Esophagus muscularis mucosa (tissue), 4 donors: Measurements from ENCODE around the gene PIK3C2B. TPM values are rescaled to one million over a fixed set of nuclear protein-coding genes. Genes with fewer than 3 reads are reported as not detected.

Experiments used
- DNase-seq: peaks from one replicate; pipeline ENCODE4 v3.0.0-alpha.2; 2017; ENCODE audit errors: extremely low spot score
- H3K27ac ChIP-seq, 4 donors: fragments of 200-600 bp; sonication (generic); replicated peaks in 1 of 4; 1 replicate in 3 of 4; 2 replicates in 1 of 4; pipeline ENCODE4 v1.5.1; 2016 to 2019; ENCODE audit warnings: mild to moderate bottlenecking in 1 of 4
- H3K27me3 ChIP-seq, 4 donors: fragments of 200-600 bp; sonication (generic); one replicate each; pipeline versions ENCODE4 v1.5.1 to v1.6.0; 2016 to 2019
- H3K36me3 ChIP-seq, 4 donors: fragments of 200-600 bp; sonication (generic); one replicate each; pipeline ENCODE4 v1.5.1; 2016 to 2019
- H3K4me1 ChIP-seq, 4 donors: fragments of 200-600 bp; sonication (generic); one replicate each; pipeline ENCODE4 v1.5.1; 2016 to 2019
- H3K4me3 ChIP-seq, 4 donors: fragments of 200-600 bp; sonication (generic); 1 replicate in 2 of 4; 2 replicates in 2 of 4; pipeline ENCODE4 v1.5.1; 2016 to 2019; ENCODE audit warnings: mild to moderate bottlenecking in 4 of 4, moderate library complexity in 1 of 4
- H3K9me3 ChIP-seq, 4 donors: fragments of 200-600 bp; sonication (generic); 1 replicate in 3 of 4; 2 replicates in 1 of 4; pipeline ENCODE4 v1.5.1; 2016 to 2019
- CTCF ChIP-seq, 3 experiments: fragments of 200-600 bp in 2 of 3; fragments of 450-650 bp in 1 of 3; sonication (generic) in 2 of 3; IDR thresholded peaks; one replicate each; pipeline ENCODE4 v1.5.1; 2017 to 2019; ENCODE audit warnings: antibody characterized with exemption in 3 of 3, mild to moderate bottlenecking in 2 of 3, moderate library complexity in 1 of 3
- EP300 ChIP-seq: sonication (generic); formaldehyde crosslinking; IDR thresholded peaks from one replicate; pipeline ENCODE4 v1.6.1; 2017; ENCODE audit warnings: antibody characterized with exemption
- POLR2A ChIP-seq: fragments of 450-650 bp; IDR thresholded peaks from one replicate; pipeline ENCODE4 v1.6.1; 2017; ENCODE audit warnings: antibody characterized with exemption, moderate library complexity, mild to moderate bottlenecking, low read depth
- POLR2AphosphoS5 ChIP-seq, 2 donors: sonication (generic); formaldehyde crosslinking; IDR thresholded peaks; one replicate each; pipeline ENCODE4 v1.6.1; 2017; ENCODE audit warnings: antibody characterized with exemption in 2 of 2
- WGBS: methylation state at CpG from one replicate; pipeline ENCODE4 v1.1.5; 2018; 5-methylcytosine and 5-hydroxymethylcytosine counted together
- intact Hi-C: fragments of 100-400 bp; cut with DNase I; formaldehyde crosslinking; loops from one replicate; pipeline ENCODE4 v1.15.1; 2023
- total RNA-seq, 4 donors: library from RNA; depleted of rRNA; stranded (reverse); fragments of >200 nt; gene quantifications; one replicate each; pipeline versions ENCODE4 v1.1.0 to v1.2.1, GENCODE V29; 2016

The PIK3C2B gene
- total RNA-seq, 4 donors from 2014 or later = 10.8 to 15.8 (median 13.6) TPM

- Histone ChIP-seq H3K36me3 (no peaks in the 10 kb centered on the region), H3K27me3 (no peaks in the 10 kb centered on the region), H3K9me3 (no peaks in the 10 kb centered on the region), H3K27ac (no peak overlapping the region), H3K4me3 (no peak overlapping the region), H3K4me1 (peaks cover 7 to 16% (median 13%) of the 10 kb centered on the region in 4 donors)
- TF ChIP-seq POLR2A (no peak), EP300 (no peak)
- WGBS = 78% methylated on average over 6 of the region's 6 CpGs
- intact Hi-C loops = loop anchor here (2.0 to 5.0 kb wide), 2 partner anchors 55 to 70 kb away; no protein-coding TSS in a partner anchor
- no peak for DNase-seq
Measured at GRCh38 chr1:204502241-204502640, 7.6 kb upstream of the PIK3C2B start.

DNA sequence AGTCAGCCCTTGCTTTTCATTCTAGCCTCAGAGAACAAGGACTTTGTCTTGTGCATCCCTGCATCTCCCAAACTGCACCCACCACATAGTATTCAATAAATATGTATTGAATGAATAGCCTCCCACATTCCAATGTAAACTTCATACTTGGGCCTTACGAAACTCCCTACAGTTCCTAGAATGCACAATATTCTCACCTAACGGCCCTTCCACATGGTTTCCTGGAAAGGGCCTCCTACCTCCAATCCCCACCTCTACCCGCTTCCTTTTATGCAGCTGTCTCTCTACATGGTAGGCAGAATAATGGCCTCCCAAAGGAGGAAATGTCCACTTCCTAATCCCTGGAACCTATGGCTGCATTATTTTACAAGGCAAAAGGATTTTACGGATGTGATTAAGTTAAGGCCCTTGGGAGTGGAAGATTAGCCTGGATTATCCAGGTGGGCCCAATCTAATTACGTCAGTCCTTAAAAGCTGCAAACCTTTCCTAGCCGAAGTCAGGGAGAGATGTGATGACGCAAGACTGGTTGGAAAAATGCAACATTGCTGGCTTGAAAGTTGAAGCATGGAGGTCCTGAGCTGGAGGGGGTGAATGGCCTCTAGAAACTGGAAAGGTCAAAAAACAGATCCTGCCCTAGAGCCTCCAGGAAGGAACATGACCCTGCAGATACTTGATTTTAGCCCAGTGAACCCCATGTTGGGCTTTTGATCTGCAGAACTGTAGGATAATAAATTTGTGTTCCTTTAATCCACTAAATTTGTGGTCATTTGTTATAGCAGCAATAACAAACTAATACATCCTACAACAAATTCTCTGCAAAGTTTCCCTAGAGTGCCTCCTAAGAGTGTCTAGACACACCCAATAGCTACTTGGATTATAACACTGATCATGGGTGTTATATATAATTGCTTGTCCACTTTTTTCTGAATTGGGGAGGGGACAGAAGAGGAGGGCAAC is 5.2 kb upstream of the PIK3C2B start:
- Histone ChIP-seq H3K9me3 (no peaks in the 10 kb centered on the region), H3K27me3 (no peaks in the 10 kb centered on the region), H3K36me3 (no peaks in the 10 kb centered on the region), H3K4me3 (no peak overlapping the region), H3K27ac (no peak overlapping the region), H3K4me1 (peaks cover 11 to 18% (median 12%) of the 10 kb centered on the region in 4 donors)
- TF ChIP-seq CTCF (IDR thresholded peaks at IDR 0.05) (no peak), EP300 (no peak), POLR2A (no peak), POLR2AphosphoS5 (IDR thresholded peaks at IDR 0.05) (no peak)
- WGBS = 92% methylated on average over 7 of the region's 7 CpGs
- no peak for DNase-seq
- intact Hi-C loops = loop anchor here (5.0 kb wide), 1 partner anchor 67 kb away; no protein-coding TSS in a partner anchor

DNA sequence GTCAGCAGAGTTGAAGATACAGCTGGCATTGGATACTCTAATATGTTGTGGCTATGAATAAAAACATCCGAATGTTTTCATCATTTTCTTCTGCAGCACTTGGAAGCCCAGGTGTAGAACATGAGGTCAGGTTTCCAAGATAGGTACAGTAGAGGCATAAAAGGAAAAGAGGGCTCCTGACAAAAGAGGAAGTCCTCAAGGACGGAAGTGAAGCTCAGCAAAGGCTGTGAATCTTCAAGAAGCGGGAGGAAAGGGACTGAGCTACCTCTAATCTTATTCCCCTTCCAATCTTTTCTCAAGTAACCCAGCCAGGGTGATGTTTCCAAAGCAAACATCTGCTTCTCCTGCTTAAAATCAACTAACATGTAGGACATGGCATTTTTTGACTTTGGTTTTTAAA is 4.4 kb upstream of the PIK3C2B start:
- TF ChIP-seq CTCF (IDR thresholded peaks at IDR 0.05) (no peak), POLR2AphosphoS5 (IDR thresholded peaks at IDR 0.05) (no peak), POLR2A (no peak), EP300 (no peak)
- H3K27ac ChIP-seq = no peak overlapping the region
- H3K27me3 ChIP-seq = no peaks in the 10 kb centered on the region
- intact Hi-C loops = no loop called here
- no peak overlapping the region for H3K4me3 ChIP-seq
- peaks cover 11 to 22% (median 13%) of the 10 kb centered on the region in 4 donors for H3K4me1 ChIP-seq
- 80% methylated on average over 3 of the region's 3 CpGs for WGBS
- H3K36me3 ChIP-seq = no peaks in the 10 kb centered on the region
- no peaks in the 10 kb centered on the region for H3K9me3 ChIP-seq
- DNase-seq = no peak

DNA sequence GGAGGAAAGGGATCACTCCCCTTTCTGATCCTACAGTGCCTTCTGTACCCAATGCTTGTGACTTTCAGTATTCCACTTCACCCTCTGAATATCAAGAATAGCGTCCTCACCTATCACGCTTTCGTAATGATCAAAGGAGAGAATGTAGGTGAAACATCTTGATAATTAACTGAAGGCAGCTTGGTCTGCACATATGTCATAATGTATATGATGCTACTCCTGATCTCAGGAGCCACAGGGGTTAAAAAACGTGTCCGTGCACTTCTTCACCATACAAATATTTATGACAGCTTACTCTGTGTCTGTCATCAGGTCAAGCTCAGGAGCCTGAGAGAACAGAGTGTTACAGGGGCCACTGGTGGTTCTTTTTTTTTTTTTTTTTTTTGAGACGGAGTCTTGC is 1.2 kb upstream of the PIK3C2B start:
- 60% methylated on average over 6 of the region's 6 CpGs for WGBS
- TF ChIP-seq EP300 = no peak
- no peak for TF ChIP-seq CTCF (IDR thresholded peaks at IDR 0.05)

GRCh38 chr1:204495078-204495753 is 611 bp upstream of the PIK3C2B start:
- no peaks in the 10 kb centered on the region for H3K36me3 ChIP-seq
- peak overlapping the region; percentile 71 to 87 (median 83) for H3K4me3 ChIP-seq
- H3K27me3 ChIP-seq = no peaks in the 10 kb centered on the region
- TF ChIP-seq CTCF (IDR thresholded peaks at IDR 0.05) = no peak
- no peak for TF ChIP-seq EP300
- no peak for TF ChIP-seq POLR2AphosphoS5 (IDR thresholded peaks at IDR 0.05)
- TF ChIP-seq POLR2A = no peak
- no peaks in the 10 kb centered on the region for H3K9me3 ChIP-seq
- H3K4me1 ChIP-seq = peaks cover 29 to 47% (median 39%) of the 10 kb centered on the region in 4 donors
- intact Hi-C loops = loop anchor here (2.0 kb wide), 1 partner anchor 48 kb away; no protein-coding TSS in a partner anchor
- peak overlapping the region; percentile 85 to 95 (median 92) for H3K27ac ChIP-seq
- 5% methylated on average over 17 of the region's 17 CpGs for WGBS
- no peak for DNase-seq

More for the DNA sequence above, 1.2 kb upstream of the PIK3C2B start:
- Histone ChIP-seq H3K9me3 (no peaks in the 10 kb centered on the region), H3K36me3 (no peaks in the 10 kb centered on the region), H3K27me3 (no peaks in the 10 kb centered on the region), H3K4me1 (peaks cover 29 to 45% (median 38%) of the 10 kb centered on the region in 4 donors), H3K27ac (peak overlapping the region in 1 of 4 donors; percentile 94), H3K4me3 (peak overlapping the region in 2 of 4 donors; percentile 83 to 87)
- no peak for DNase-seq
- intact Hi-C loops = loop anchor here (2.0 kb wide), 1 partner anchor 49 kb away; no protein-coding TSS in a partner anchor
